ENCODE data around the gene C15orf39. TPM values are rescaled to one million over a fixed set of nuclear protein-coding genes. Genes with fewer than 3 reads are reported as not detected.

Gene C15orf39
- total RNA-seq, 4 donors from 2014 or later: 12.3 to 33.3 (median 21.5) TPM

- TF ChIP-seq CTCF (IDR thresholded peaks at IDR 0.05): no peak
- no peak for TF ChIP-seq POLR2A (IDR thresholded peaks at IDR 0.05)
Observed at GRCh38 chr15:75211436-75212199, 9.9 kb downstream of the C15orf39 start.

GRCh38 chr15:75212200-75212858 is 10.6 kb downstream of the C15orf39 start:
- intact Hi-C loops (cut with DNase I): no loop called here
- H3K9me3 ChIP-seq: no peaks in the 10 kb centered on the region
- H3K27ac ChIP-seq: no peak overlapping the region
- 87 to 92% methylated on average over 6 to 7 of the region's 7 CpGs for WGBS, 2 donors
- peaks cover 0 to 66% (median 0%) of the 10 kb centered on the region in 3 donors for H3K4me1 ChIP-seq
- no peaks in the 10 kb centered on the region for H3K27me3 ChIP-seq
- TF ChIP-seq CTCF (IDR thresholded peaks at IDR 0.05): no peak
- TF ChIP-seq POLR2A (IDR thresholded peaks at IDR 0.05): no peak
- no peak for DNase-seq
- H3K36me3 ChIP-seq: peaks cover 31 to 75% (median 39%) of the 10 kb centered on the region in 3 donors
- H3K4me3 ChIP-seq: no peak overlapping the region

More at GRCh38 chr15:75211436-75212199, 9.9 kb downstream of the C15orf39 start:
- H3K27me3 ChIP-seq: no peaks in the 10 kb centered on the region
- peaks cover 39 to 82% (median 45%) of the 10 kb centered on the region in 3 donors for H3K36me3 ChIP-seq
- no peak for DNase-seq
- intact Hi-C loops (cut with DNase I): no loop called here
- WGBS, 2 donors: 54 to 66% methylated on average over 4 to 8 of the region's 9 CpGs
- no peak overlapping the region for H3K4me3 ChIP-seq
- peaks cover 0 to 73% (median 0%) of the 10 kb centered on the region in 3 donors for H3K4me1 ChIP-seq
- no peaks in the 10 kb centered on the region for H3K9me3 ChIP-seq
- no peak overlapping the region for H3K27ac ChIP-seq

- Histone ChIP-seq H3K9me3 (no peaks in the 10 kb centered on the region), H3K36me3 (peaks cover 22 to 66% (median 33%) of the 10 kb centered on the region in 3 donors), H3K27ac (no peak overlapping the region), H3K4me1 (peaks cover 0 to 59% (median 0%) of the 10 kb centered on the region in 3 donors), H3K4me3 (no peak overlapping the region), H3K27me3 (no peaks in the 10 kb centered on the region)
- TF ChIP-seq CTCF (IDR thresholded peaks at IDR 0.05) (no peak), POLR2A (IDR thresholded peaks at IDR 0.05) (no peak)
- intact Hi-C loops (cut with DNase I): no loop called here
- 87 to 91% methylated on average over 8 of the region's 12 CpGs for WGBS, 2 donors
- DNase-seq: no peak
Observed at GRCh38 chr15:75213212-75213767, 11.6 kb downstream of the C15orf39 start.

GRCh38 chr15:75213768-75214221 is 12.1 kb downstream of the C15orf39 start:
- no peaks in the 10 kb centered on the region for H3K9me3 ChIP-seq
- H3K27me3 ChIP-seq: no peaks in the 10 kb centered on the region
- no peak overlapping the region for H3K27ac ChIP-seq
- H3K4me3 ChIP-seq: no peak overlapping the region
- H3K36me3 ChIP-seq: peaks cover 17 to 61% (median 28%) of the 10 kb centered on the region in 3 donors
- DNase-seq: no peak
- TF ChIP-seq POLR2A (IDR thresholded peaks at IDR 0.05) (no peak), CTCF (IDR thresholded peaks at IDR 0.05) (no peak)
- H3K4me1 ChIP-seq: peaks cover 0 to 59% (median 0%) of the 10 kb centered on the region in 3 donors
- 79 to 87% methylated on average over 4 to 8 of the region's 9 CpGs for WGBS, 2 donors
- intact Hi-C loops (cut with DNase I): no loop called here
